Measurements from ENCODE around the gene QKI. TPM values are rescaled to one million over a fixed set of nuclear protein-coding genes. Genes with fewer than 3 reads are reported as not detected.

Gene QKI
- total and polyA plus RNA-seq, 2 of the 8 experiments (the other 6 are each of a cell fraction or from before 2014, with no cell fraction given), result 181 to 183 TPM

DNA sequence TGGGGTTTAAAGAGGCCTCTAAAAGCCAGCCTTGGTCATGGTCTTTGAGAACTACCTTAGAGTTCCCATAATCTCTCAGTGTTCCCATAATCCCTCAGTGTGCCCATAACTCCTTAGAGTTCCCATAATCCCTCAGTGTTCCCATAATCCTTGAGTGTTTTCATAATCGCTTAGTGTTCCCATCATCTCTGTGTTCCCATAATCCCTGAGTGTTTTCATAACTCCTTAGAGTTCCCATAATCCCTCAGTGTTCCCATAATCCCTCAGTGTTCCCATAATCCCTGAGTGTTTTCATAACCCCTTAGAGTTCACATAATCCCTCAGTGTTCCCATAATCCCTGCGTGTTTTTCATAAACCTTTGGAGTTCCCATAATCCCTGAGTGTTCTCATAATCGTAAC, 199.2 kb downstream of the QKI start:
- no peak overlapping the region for H3K14ac ChIP-seq (ENCODE audit: insufficient read length)
- H3K36me3 ChIP-seq (ENCODE audit: control insufficient read depth in 2 of 4, insufficient read depth in 4 of 4, low read length in 3 of 4), result no peaks in the 10 kb centered on the region
- no peak overlapping the region for H3K4me3 ChIP-seq (ENCODE audit: extremely low read depth in 1 of 4, insufficient read depth in 2 of 4, low read depth in 3 of 4, low read length in 4 of 4)
- no peak overlapping the region for H3K18ac ChIP-seq (ENCODE audit: extremely low read depth, low read length)
- H2AFZ ChIP-seq (ENCODE audit: low read length), result no peak overlapping the region
- H4K91ac ChIP-seq (replicated peaks; ENCODE audit: insufficient read length, low read length), result no peak overlapping the region
- H3K4ac ChIP-seq (replicated peaks; ENCODE audit: insufficient read length, low read depth, low read length), result no peak overlapping the region
- H3K4me1 ChIP-seq (replicated peaks in 1 of 4; ENCODE audit: control insufficient read depth in 3 of 4, insufficient read depth in 4 of 4, low read length in 3 of 4), result peaks cover 0 to 3% (median 0%) of the 10 kb centered on the region in 4 experiments; a peak in 1 of 7 replicates
- no peak overlapping the region for H4K5ac ChIP-seq (ENCODE audit: insufficient read length, low read depth, low read length)
- no peak overlapping the region; a peak in 1 of 7 replicates for H3K9ac ChIP-seq (replicated peaks in 1 of 4; ENCODE audit: extremely low read depth in 1 of 4, low read depth in 3 of 4, low read length in 3 of 4)
- H2BK20ac ChIP-seq (ENCODE audit: low read length), result no peak overlapping the region
- H3K27me3 ChIP-seq (replicated peaks in 1 of 4; ENCODE audit: control insufficient read depth in 3 of 4, extremely low read depth in 1 of 4, insufficient read depth in 3 of 4, low read length in 3 of 4), result no peaks in the 10 kb centered on the region
- no peaks in the 10 kb centered on the region for H3K79me1 ChIP-seq (ENCODE audit: low read depth, low read length)
- DNase-seq (ENCODE audit: low read depth in 1 of 2, low spot score in 2 of 2), result no peak
- H3K56ac ChIP-seq (replicated peaks; ENCODE audit: insufficient read length, low read depth, low read length), result no peak overlapping the region
- H4K8ac ChIP-seq (ENCODE audit: extremely low read depth, insufficient read depth, low read length), result no peak overlapping the region
- ChIA-PET POLR2A (ENCODE audit: partially characterized antibody) (no interaction called here), CTCF (ENCODE audit: partially characterized antibody) (interaction anchor here (0.7 to 1.2 kb wide), 3 partner anchors 10 to 278 kb away, joined by 3 to 4 read pairs (median 3); no protein-coding TSS in a partner anchor)
- no peak overlapping the region for H3K23ac ChIP-seq (ENCODE audit: insufficient read length)
- H2BK15ac ChIP-seq (ENCODE audit: low read length), result no peak overlapping the region
- H2AK5ac ChIP-seq (ENCODE audit: low read depth, low read length), result no peak overlapping the region
- no peak overlapping the region for H2BK12ac ChIP-seq (ENCODE audit: low read depth, low read length)
- no peak overlapping the region for H3K27ac ChIP-seq (ENCODE audit: low read depth, low read length)
- no peaks in the 10 kb centered on the region for H4K20me1 ChIP-seq (replicated peaks in 1 of 2; ENCODE audit: control insufficient read depth in 1 of 2, insufficient read depth in 2 of 2, low read length in 2 of 2)
- no peak for FAIRE-seq
- TF ChIP-seq RBBP5 (IDR thresholded peaks at IDR 0.05; ENCODE audit: borderline replicate concordance, low read depth, low read length), result no peak
- TF ChIP-seq, protein P1, sequence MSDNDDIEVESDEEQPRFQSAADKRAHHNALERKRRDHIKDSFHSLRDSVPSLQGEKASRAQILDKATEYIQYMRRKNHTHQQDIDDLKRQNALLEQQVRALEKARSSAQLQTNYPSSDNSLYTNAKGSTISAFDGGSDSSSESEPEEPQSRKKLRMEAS (IDR thresholded peaks at IDR 0.05), result no peak
- no peak for TF ChIP-seq CEBPB (IDR thresholded peaks at IDR 0.05; ENCODE audit: low read depth, low read length)
- no peak for TF ChIP-seq KDM5A (IDR thresholded peaks at IDR 0.05; ENCODE audit: low read length)
- TF ChIP-seq SP1 (IDR thresholded peaks at IDR 0.05; ENCODE audit: low read depth, low read length), result no peak
- TF ChIP-seq, protein P2, sequence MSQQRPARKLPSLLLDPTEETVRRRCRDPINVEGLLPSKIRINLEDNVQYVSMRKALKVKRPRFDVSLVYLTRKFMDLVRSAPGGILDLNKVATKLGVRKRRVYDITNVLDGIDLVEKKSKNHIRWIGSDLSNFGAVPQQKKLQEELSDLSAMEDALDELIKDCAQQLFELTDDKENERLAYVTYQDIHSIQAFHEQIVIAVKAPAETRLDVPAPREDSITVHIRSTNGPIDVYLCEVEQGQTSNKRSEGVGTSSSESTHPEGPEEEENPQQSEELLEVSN (IDR thresholded peaks at IDR 0.05), result no peak
- H3K79me2 ChIP-seq (ENCODE audit: control insufficient read depth in 1 of 2, insufficient read depth in 2 of 2, low read length in 2 of 2), result no peaks in the 10 kb centered on the region
- H3K4me2 ChIP-seq (ENCODE audit: insufficient read depth in 1 of 2, low read depth in 2 of 2, low read length in 2 of 2), result no peak overlapping the region
- WGBS, 2 experiments (ENCODE audit: extremely low coverage in 1 of 2, insufficient coverage in 1 of 2, insufficient read length in 1 of 2, insufficient replicate concordance in 2 of 2, low coverage in 1 of 2, low lambda C conversion rate in 2 of 2, missing lambda C conversion rate in 1 of 2), result 94% methylated on average over 3 of the region's 3 CpGs; no CpG with 5 or more reads in 1 of the 2 experiments
- no peaks in the 10 kb centered on the region; the same call in 1 of the 2 replicates for H3K23me2 ChIP-seq (ENCODE audit: low read depth, low read length)
- H2BK120ac ChIP-seq (replicated peaks; ENCODE audit: low read depth, low read length), result no peak overlapping the region
- no peaks in the 10 kb centered on the region for H3K9me3 ChIP-seq (ENCODE audit: insufficient read depth in 2 of 2, low read depth in 1 of 2, low read length in 1 of 2)
- H2BK5ac ChIP-seq (ENCODE audit: low read depth, low read length), result no peak overlapping the region
